ENCODE data around the gene STAB2.

The STAB2 gene

DNA sequence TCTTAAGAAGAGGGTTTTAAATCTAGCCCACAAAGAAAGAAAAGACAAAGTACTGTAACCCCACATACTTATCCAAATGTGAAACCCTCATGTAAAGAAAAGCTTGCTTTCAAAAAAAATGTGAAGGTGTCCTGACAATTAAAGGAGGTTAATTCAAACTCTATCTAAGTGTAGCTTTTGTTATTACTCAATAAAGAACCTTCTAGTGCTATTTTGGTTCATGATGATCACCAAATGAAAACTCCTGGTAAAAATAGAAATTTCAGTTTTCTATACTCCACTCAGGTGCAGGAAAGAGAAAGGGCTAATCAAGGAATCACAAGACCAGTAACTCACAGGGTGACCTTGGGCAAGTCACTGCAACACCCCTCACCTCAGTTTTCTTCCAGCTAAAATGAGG, 1.6 kb downstream of the STAB2 start:
- TF ChIP-seq, protein P1, sequence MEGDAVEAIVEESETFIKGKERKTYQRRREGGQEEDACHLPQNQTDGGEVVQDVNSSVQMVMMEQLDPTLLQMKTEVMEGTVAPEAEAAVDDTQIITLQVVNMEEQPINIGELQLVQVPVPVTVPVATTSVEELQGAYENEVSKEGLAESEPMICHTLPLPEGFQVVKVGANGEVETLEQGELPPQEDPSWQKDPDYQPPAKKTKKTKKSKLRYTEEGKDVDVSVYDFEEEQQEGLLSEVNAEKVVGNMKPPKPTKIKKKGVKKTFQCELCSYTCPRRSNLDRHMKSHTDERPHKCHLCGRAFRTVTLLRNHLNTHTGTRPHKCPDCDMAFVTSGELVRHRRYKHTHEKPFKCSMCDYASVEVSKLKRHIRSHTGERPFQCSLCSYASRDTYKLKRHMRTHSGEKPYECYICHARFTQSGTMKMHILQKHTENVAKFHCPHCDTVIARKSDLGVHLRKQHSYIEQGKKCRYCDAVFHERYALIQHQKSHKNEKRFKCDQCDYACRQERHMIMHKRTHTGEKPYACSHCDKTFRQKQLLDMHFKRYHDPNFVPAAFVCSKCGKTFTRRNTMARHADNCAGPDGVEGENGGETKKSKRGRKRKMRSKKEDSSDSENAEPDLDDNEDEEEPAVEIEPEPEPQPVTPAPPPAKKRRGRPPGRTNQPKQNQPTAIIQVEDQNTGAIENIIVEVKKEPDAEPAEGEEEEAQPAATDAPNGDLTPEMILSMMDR (conservative IDR thresholded peaks at IDR 0.05; ENCODE audit: low read depth), result no peak
- CTCF ChIA-PET, result no interaction called here
- no peak for DNase-seq (ENCODE audit: low spot score)
- no peak overlapping the region for H3K27ac ChIP-seq
- POLR2A ChIA-PET (ENCODE audit: low non-redundant PET), result no interaction called here

DNA sequence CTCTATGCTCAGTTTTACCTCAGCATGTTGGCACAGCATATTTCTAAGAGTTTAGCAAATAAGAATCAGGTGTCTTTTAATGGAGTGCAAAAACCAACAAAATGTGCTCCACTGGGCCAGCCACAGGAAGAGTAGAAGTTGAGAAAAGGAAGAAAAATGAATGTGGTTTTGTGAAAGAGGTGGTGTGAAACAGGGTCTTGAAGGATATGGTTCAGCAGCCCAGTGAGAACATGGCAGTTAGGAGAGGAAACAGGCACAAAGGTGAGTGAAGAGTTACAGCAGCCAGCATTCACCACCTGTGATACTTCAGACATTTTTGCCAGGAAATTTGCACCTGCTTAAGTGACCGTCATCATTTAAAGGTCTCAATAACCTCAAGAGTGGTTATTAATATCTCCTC, 2.4 kb downstream of the STAB2 start:
- TF ChIP-seq, protein P1 (conservative IDR thresholded peaks at IDR 0.05; ENCODE audit: low read depth), result no peak
- DNase-seq (ENCODE audit: low spot score), result no peak
- ChIA-PET CTCF (no interaction called here), POLR2A (ENCODE audit: low non-redundant PET) (no interaction called here)
- no peak overlapping the region for H3K27ac ChIP-seq

DNA sequence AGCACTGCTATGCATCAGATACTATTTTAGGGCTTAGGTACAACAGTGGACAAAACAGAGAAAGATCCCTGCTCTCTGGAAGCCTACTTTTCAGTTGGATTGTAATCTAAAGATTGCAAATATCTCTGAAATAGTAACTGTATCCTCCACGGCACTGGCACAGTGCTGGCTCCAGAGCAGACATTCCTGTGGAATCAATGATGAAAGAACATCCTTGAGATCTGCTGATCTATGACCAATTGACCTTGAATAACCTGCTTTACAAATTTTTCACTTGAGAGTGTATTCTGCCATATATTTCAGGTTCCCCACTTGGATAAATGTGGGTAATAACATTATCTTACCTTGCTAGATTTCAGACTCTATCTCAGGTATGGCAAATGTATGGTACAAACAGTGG, 3.2 kb downstream of the STAB2 start:
- DNase-seq (ENCODE audit: low spot score), result no peak
- TF ChIP-seq, protein P1 (conservative IDR thresholded peaks at IDR 0.05; ENCODE audit: low read depth), result no peak
- POLR2A ChIA-PET (ENCODE audit: low non-redundant PET), result no interaction called here
- CTCF ChIA-PET, result no interaction called here
- H3K27ac ChIP-seq, result no peak overlapping the region

DNA sequence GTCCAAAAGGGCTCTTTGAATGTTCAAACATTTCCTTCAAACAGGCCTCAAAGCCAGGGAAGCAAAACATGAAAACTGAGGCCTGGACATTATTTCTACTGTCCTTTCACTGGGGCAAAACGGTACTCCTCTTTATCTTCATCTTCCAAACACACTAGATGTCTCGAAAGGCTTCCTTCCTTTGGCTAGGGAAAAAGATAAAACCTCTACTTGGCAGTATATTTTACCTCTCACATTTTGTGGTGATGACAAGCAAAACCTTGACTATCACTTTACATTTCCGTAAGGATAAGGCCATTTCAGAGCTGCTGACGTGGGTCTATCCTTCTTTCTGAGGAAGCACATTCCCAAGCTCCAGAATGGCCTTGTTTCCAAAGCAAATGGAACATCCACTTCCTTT, 9.9 kb downstream of the STAB2 start:
- DNase-seq (ENCODE audit: low spot score), result no peak
- ChIA-PET CTCF (interaction anchor here (1.8 kb wide), 1 partner anchor 22 kb away, joined by 6 read pairs; no protein-coding TSS in a partner anchor), POLR2A (ENCODE audit: low non-redundant PET) (no interaction called here)

DNA sequence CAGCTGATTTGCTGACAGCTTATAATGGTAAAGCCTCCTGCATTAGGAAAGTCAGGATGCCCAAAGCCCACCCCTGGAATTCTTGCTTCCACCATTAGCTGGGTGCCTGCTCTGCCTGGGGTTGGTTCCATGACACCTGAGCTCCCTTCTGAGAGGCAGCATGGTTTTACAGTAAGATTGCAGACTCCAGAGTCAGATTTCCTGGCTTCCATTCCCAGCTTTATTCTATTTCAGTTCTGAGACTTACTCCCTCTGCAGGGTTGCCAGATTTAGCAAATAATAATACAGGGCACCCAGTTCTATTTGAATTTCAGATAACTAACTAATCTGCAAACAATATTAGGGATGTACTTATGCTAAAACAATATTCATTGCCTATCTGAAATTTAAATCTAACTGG, 12.2 kb downstream of the STAB2 start:
- POLR2A ChIA-PET (ENCODE audit: low non-redundant PET), result no interaction called here
- TF ChIP-seq, protein P1 (conservative IDR thresholded peaks at IDR 0.05; ENCODE audit: low read depth), result no peak
- DNase-seq (ENCODE audit: low spot score), result no peak
- CTCF ChIA-PET, result interaction anchor here (0.6 kb wide), 1 partner anchor 583 kb away, joined by 4 read pairs; no protein-coding TSS in a partner anchor
- no peak overlapping the region for H3K27ac ChIP-seq

More for the DNA sequence above, 9.9 kb downstream of the STAB2 start:
- TF ChIP-seq, protein P1 (conservative IDR thresholded peaks at IDR 0.05; ENCODE audit: low read depth), result no peak
- H3K27ac ChIP-seq, result no peak overlapping the region

DNA sequence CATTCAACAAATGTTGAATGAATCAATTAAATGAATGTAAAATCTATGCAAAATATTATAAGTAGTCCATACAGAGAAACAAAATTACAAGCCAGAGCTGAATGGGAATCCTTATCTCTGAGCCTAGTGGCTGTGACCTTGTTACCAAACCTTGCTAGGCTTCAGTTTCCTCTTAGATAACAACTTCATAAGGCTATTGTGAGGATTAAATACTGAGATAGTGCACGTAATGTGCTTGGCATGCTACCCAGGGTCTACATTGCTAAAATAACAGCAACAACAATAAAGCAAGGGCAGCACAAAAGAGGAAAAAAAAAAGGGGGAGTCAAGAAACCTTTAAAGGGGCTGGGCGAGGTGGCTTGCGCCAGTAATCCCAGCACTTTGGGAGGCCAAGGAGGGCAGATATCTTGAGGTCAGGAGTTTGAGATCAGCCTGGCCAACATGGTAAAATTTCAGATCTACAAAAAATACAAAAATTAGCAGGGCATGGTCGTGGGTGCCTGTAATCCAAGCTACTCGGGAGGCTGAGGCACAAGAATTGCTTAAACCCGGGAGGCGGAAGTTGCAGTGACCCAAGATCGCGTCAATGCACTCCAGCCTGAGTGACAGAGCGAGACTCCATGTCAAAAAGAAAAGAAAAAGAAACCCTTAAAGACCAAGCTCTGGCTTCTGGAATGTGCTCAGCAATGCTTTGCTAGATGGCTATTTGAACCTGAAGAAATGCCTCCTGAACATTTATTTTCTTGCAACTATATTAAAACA, 14.1 kb downstream of the STAB2 start:
- CTCF ChIA-PET, result no interaction called here

More for the DNA sequence above, 14.1 kb downstream of the STAB2 start:
- DNase-seq (ENCODE audit: low spot score), result no peak
- no peak overlapping the region for H3K27ac ChIP-seq
- POLR2A ChIA-PET (ENCODE audit: low non-redundant PET), result no interaction called here
- TF ChIP-seq, protein P1 (conservative IDR thresholded peaks at IDR 0.05; ENCODE audit: low read depth), result no peak

Measured in RWPE1 (cell line).